GM18951 (cell line): ENCODE results near the gene SENP1.
A peak's percentile ranks its signal among the peaks of the same experiment; 100 is the strongest.
"Not testable (repeated sequence)": the region's sequence is repeated elsewhere in the genome, so short reads cannot be mapped to it uniquely, and the experiment has no call there.

ENCODE experiments used
- POLR2A ChIP-seq: IDR thresholded peaks from 4 replicates; pipeline ENCODE4 v1.6.1; 2011; ENCODE audit warnings: mild to moderate bottlenecking; ENCODE audit not compliant: insufficient read length, insufficient read depth; ENCODE audit errors: extremely low read depth
- in situ Hi-C: fragments of 300-500 bp; cut with MboI; formaldehyde crosslinking; loops from one replicate; pipeline ENCODE4 v1.12.0; 2022; ENCODE audit warnings: low sequenced_read_pairs, mixed read lengths, inconsistent platforms; ENCODE audit not compliant: unreplicated experiment

The SENP1 gene

GRCh38 chr12:48123169-48123568, 17.3 kb upstream of the SENP1 start:
- in situ Hi-C loops = no loop called here
- no peak for TF ChIP-seq POLR2A

GRCh38 chr12:48122065-48122834, 16.4 kb upstream of the SENP1 start:
- in situ Hi-C loops = no loop called here
- no peak for TF ChIP-seq POLR2A

GRCh38 chr12:48121522-48121921, 15.6 kb upstream of the SENP1 start:
- in situ Hi-C loops = no loop called here
- no peak for TF ChIP-seq POLR2A

GRCh38 chr12:48119834-48120195, 13.9 kb upstream of the SENP1 start:
- in situ Hi-C loops = no loop called here
- no peak for TF ChIP-seq POLR2A

GRCh38 chr12:48119078-48119833, 13.4 kb upstream of the SENP1 start, which contains the start of gene PFKM:
TSS of gene PFKM (plus strand) at chr12:48119364. CDS start at chr12:48122775, 3,411 bp downstream.
- TF ChIP-seq POLR2A = peak; percentile 47
- in situ Hi-C loops = no loop called here

GRCh38 chr12:48118284-48118871, 12.5 kb upstream of the SENP1 start:
- no peak for TF ChIP-seq POLR2A
- in situ Hi-C loops = no loop called here

- no peak for TF ChIP-seq POLR2A
- in situ Hi-C loops = no loop called here
Observed at GRCh38 chr12:48115957-48116356, 10.1 kb upstream of the SENP1 start.

GRCh38 chr12:48111312-48111693, 5.4 kb upstream of the SENP1 start:
- in situ Hi-C loops = not testable (repeated sequence)

- in situ Hi-C loops = no loop called here
- no peak for TF ChIP-seq POLR2A
Observed at GRCh38 chr12:48110691-48111311, 4.9 kb upstream of the SENP1 start.

- no peak for TF ChIP-seq POLR2A
- in situ Hi-C loops = no loop called here
Observed at GRCh38 chr12:48109424-48109823, 3.5 kb upstream of the SENP1 start.

- no peak for TF ChIP-seq POLR2A
- in situ Hi-C loops = no loop called here
Observed at GRCh38 chr12:48106681-48107613, 1.1 kb upstream of the SENP1 start.

GRCh38 chr12:48105321-48105866, 485 bp downstream of the SENP1 start:
- in situ Hi-C loops = no loop called here
- TF ChIP-seq POLR2A = no peak
